HG02885 (cell line): Measurements from ENCODE around the gene TRAP1.
"Not testable (repeated sequence)": the region's sequence is repeated elsewhere in the genome, so short reads cannot be mapped to it uniquely, and the experiment has no call there.

Experiments
- ATAC-seq: cut with Tn5 transposase; IDR thresholded peaks from one replicate; pipeline ENCODE4 v1.9.1; 2021; ENCODE audit warnings: mild to moderate bottlenecking; ENCODE audit not compliant: unreplicated experiment, poor library complexity

TRAP1 gene

DNA sequence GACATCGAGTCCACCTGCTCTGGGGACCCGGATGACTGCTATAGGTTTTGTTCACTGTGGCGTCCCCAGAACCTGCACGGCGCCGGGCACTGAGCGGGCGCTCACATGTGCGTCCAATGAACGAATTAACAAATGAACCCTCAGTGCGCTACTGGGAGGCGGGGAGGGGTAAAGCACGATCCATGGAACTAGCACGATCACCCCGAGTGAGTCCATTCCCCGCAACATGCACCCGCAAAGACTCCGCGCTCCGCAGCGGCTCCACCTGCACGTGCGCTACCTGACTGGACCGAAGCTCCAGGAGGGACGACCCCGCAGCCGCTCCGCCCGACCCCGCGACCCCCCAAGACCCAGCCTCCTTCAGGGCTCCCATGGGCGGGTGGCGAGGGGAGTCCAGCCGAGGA, 491 bp downstream of the TRAP1 start:
- peak; percentile 20 for ATAC-seq

DNA sequence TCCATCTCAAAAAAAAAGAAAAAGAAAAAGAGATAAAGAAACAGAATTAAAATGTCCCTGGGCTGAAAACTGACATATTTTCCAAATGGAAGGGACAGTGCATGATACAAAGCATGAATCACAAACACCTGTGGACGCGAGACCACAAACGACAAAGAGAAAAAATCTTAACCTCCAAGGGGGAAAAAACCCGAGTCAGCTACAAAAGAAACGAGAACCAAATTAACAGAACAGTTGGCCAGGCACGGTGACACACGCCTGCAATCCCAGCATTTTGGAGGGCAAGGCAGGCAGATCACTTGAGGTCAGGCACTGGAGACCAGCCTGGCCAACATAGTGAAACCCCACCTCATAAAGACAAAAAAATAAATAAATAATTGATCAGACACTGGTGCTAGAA, 1.9 kb downstream of the TRAP1 start:
- no peak for ATAC-seq

GRCh38 chr16:3714378-3714777, 2.9 kb downstream of the TRAP1 start:
- ATAC-seq: not testable (repeated sequence)

DNA sequence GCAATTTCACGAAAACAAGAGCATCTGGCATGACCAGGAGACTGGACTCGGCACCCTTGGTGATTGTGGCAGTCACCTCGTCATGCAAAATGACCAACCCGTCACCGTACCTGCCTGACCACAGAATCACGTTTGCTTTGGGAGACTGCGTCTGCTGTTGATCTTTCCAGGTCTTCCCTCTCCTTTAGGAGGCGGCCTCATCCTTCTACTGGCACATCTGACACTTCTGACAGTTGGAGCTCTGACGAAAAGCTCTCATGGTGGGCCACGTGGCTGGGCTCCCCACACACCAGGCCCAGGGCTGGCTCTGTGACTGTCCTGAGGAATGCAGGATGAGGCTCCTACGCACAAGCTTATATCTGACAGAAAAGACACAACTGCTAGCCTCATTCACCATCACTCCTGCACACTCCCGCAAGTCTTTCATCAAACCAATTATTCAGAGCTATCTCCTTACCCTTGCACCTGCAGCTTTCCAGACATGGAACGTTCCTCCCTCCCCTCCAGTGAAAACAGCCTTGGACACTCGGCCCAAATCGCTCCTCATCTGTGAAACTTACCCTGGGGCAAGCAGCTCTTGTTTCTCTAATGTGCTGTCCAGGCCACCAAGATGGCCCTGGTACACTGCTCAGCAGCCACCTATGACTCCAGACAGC, 3.6 kb downstream of the TRAP1 start:
- ATAC-seq: no peak

GRCh38 chr16:3712861-3713372, 4.4 kb downstream of the TRAP1 start:
- ATAC-seq: no peak

- ATAC-seq: no peak
Observed at GRCh38 chr16:3706253-3707012, 10.9 kb downstream of the TRAP1 start.

DNA sequence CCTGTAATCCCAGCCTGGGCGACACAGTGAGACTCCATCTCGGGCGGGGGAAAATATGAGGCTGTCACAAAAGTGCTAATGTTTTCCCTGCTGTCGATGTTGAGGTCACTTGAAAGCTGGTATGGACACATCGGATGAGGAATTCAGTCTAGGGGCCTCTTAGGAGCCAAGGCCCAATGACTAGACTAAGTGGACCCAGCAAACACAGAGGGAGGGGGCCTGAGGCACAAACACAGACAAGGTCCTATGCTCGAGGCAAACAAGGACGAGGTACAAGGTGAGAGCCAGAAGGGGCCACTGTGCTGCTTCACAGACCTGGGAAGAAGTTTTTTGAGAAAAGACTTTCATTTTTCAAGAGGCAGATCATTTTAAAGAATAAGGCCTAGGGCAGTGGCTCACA, 15.2 kb downstream of the TRAP1 start:
- ATAC-seq: no peak

DNA sequence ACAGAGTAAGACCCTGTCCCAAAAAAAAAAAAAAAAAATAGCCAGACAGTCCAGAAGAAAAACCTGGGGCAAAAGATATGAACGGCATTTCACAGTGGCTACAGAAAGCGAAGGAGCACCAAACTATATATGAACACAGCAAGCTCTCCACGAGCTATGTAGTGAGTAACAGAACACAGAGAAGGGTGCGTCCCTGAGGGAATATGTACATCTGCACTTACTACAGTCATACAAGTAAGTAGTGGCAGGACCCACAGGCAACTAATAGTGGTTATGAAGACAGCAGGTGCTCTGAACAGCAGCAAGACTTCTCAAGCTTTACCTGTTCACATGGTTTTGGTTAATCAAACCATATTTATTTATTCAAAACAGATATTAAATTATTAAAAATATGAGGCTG, 15.8 kb downstream of the TRAP1 start:
- ATAC-seq: no peak

GRCh38 chr16:3698941-3699340, 18.4 kb downstream of the TRAP1 start:
- ATAC-seq: no peak

GRCh38 chr16:3696425-3697218, 20.7 kb downstream of the TRAP1 start:
- ATAC-seq: no peak

- ATAC-seq: peak; percentile 52
Observed at GRCh38 chr16:3695610-3696369, 21.5 kb downstream of the TRAP1 start.

GRCh38 chr16:3694051-3694450, 23.3 kb downstream of the TRAP1 start:
- no peak for ATAC-seq

DNA sequence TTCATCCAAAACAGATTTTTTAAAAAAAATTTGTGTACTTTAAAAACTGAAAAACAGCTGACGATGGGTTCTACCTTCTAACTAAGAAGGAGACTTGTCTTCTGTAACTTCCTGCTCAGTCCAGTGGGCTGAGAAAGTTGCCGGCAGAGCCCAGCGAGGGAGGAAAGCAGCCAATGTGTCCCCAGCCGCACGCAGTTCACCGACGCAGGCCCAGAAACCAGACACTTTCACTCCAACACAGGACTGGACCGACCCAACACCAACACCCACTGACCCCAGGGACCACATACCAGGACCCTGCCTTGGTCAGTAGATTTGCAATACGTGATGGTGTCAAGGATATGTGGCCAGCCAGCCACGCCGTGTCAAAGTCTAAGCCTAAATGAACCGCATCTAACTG, 25.6 kb downstream of the TRAP1 start:
- ATAC-seq: no peak

DNA sequence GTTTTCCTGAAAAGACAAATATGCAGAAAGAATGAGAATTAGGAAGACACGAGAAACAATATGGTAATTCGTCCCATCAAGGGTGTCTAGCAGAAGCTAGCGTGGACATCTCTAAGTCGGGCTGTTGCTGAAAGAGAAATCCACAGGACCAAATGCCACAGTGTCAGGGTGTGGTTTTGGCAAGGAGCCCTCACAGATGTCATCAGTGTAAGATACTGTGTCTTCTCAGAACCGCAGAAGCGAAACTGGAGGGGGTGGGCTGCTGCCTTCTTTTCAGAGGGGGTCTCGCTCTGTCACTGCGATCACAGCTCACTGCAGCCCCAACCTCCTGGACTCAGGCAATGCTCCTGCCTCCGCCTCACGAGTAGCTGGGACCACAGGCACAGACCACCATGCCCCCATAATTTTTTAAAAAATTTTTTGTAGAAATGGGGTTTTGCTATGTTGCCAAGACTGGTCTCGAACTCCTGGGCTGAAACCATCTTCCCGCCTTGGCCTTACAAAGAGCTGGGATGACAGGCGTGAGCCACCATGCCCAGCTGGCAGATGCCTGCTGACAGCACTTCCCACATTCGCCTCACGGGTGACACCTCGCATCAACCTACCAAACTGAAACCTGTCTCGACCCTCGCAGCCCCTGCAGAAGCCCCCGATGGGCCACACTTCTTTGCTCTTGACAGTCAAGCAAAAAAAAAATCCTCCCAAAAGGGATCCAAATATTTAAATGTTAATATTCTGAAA, 26.2 kb downstream of the TRAP1 start:
- ATAC-seq: no peak

DNA sequence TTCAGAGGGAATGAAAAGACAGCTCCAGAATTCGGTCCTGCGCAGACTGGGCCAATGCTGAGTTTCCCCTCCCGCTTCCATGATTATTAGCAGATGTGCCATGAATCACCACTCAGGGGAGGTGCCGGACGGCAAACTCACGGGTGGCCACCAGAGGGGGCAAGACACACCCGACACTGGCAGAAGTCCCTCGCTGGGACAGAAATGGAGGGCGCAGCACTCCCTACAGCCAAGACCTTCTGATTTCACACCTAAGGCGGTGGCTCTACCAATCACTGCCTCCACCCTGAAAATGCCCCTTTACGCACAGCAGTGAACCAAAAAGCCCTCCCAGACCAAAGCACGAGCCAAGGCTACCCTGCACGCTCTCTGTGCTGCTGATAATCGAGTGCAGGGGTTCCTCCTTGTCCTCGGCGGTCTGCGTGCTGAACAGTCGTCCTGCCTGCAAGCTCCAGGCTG, 26.8 kb downstream of the TRAP1 start:
- peak; percentile 54 for ATAC-seq

- no peak for ATAC-seq
Observed at GRCh38 chr16:3689731-3690130, 27.6 kb downstream of the TRAP1 start.

GRCh38 chr16:3687792-3688191, 29.5 kb downstream of the TRAP1 start:
- ATAC-seq: no peak

DNA sequence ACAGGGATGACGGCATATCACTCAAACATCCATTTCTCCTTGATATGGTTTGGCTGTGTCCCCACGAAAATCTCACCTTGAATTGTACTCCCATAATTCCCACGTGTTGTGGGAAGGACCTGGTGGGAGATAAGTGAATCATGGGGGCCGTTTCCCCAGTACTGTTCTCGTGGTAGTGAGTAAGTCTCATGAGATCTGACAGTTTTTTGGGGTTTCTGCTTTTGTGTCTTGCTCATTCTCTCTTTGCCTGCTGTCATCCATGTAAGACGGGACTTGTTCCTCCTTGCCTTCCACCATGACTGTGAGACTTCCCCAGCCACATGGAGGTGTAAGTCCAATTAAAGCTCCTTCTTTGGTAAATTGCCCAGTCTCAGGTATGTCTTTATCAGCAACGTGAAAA, 30.3 kb downstream of the TRAP1 start:
- no peak for ATAC-seq

DNA sequence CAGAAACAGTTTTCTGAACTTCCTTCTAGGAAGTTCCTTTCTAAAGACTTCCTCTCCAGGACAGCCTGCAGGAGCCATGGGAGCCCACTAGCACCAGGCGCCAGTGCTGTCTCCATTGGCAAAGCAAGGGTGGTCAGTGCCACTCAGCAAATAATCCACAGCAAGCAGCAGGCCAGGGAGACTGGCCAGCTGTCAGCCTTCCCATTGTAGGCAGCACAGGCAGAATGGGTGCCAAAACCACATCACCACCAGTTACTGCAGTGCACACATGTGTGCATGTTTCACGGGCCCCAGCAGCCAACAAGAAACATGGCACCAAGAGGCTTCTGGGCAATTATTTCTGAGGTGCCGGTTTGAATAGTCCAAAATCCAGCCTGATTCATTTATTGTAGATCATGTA, 36.1 kb downstream of the TRAP1 start:
- no peak for ATAC-seq

DNA sequence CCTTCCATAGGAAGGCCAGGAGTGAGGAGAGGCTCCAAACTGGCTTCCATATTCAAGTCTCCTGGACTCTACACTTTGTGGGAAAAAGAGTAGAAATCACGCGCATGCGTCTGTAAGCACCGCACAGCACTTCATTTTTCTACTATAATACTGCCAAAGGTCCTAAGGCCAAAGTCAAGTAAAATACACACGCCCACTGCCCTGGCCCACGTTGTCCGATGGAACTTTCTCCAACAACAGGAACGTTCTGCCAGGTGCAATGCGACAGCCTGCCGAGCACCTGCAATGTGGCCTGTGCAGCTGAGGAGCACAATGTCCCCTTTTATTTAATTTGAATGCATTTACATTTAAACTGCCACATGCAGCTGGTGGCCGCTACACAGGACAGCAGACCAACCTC, 39.3 kb downstream of the TRAP1 start:
- ATAC-seq: no peak
